ENCODE measurements around the gene DNAL4.

DNAL4 gene

GRCh38 chr22:38733724-38734381 is 60.1 kb downstream of the DNAL4 start:
- H3K27ac ChIP-seq = peak overlapping the region; percentile 79

GRCh38 chr22:38733329-38733723 is 60.6 kb downstream of the DNAL4 start:
- no peaks in the 10 kb centered on the region for H3K27me3 ChIP-seq
- TF ChIP-seq CTCF (IDR thresholded peaks at IDR 0.05) = peak; percentile 68
- H3K9me3 ChIP-seq = no peaks in the 10 kb centered on the region
- H3K27ac ChIP-seq = peak overlapping the region; percentile 79
- H3K4me1 ChIP-seq (ENCODE audit: control insufficient read depth in 1 of 2, insufficient read depth in 1 of 2, low read depth in 1 of 2, low read length in 1 of 2) = peaks cover 11 to 12% of the 10 kb centered on the region in 2 experiments
- H3K4me3 ChIP-seq (ENCODE audit: low read depth in 1 of 2, low read length in 1 of 2) = no peak overlapping the region
- H3K36me3 ChIP-seq = peaks cover 100% of the 10 kb centered on the region

More at GRCh38 chr22:38733724-38734381, 60.1 kb downstream of the DNAL4 start:
- no peaks in the 10 kb centered on the region for H3K27me3 ChIP-seq
- H3K36me3 ChIP-seq = peaks cover 100% of the 10 kb centered on the region
- TF ChIP-seq CTCF (IDR thresholded peaks at IDR 0.05) = no peak
- peaks cover 11 to 12% of the 10 kb centered on the region in 2 experiments for H3K4me1 ChIP-seq (ENCODE audit: control insufficient read depth in 1 of 2, insufficient read depth in 1 of 2, low read depth in 1 of 2, low read length in 1 of 2)
- no peaks in the 10 kb centered on the region for H3K9me3 ChIP-seq
- no peak overlapping the region for H3K4me3 ChIP-seq (ENCODE audit: low read depth in 1 of 2, low read length in 1 of 2)

GRCh38 chr22:38732251-38732815 is 61.6 kb downstream of the DNAL4 start:
- H3K4me1 ChIP-seq (ENCODE audit: control insufficient read depth in 1 of 2, insufficient read depth in 1 of 2, low read depth in 1 of 2, low read length in 1 of 2) = peaks cover 11 to 12% of the 10 kb centered on the region in 2 experiments
- H3K27ac ChIP-seq = peak overlapping the region; percentile 79
- H3K4me3 ChIP-seq (ENCODE audit: low read depth in 1 of 2, low read length in 1 of 2) = no peak overlapping the region
- no peaks in the 10 kb centered on the region for H3K9me3 ChIP-seq
- no peaks in the 10 kb centered on the region for H3K27me3 ChIP-seq
- H3K36me3 ChIP-seq = peaks cover 100% of the 10 kb centered on the region
- no peak for TF ChIP-seq CTCF (IDR thresholded peaks at IDR 0.05)

- no peak overlapping the region for H3K4me3 ChIP-seq (ENCODE audit: low read depth in 1 of 2, low read length in 1 of 2)
- H3K36me3 ChIP-seq = peaks cover 100% of the 10 kb centered on the region
- H3K9me3 ChIP-seq = no peaks in the 10 kb centered on the region
- TF ChIP-seq CTCF (IDR thresholded peaks at IDR 0.05) = no peak
- H3K27ac ChIP-seq = peak overlapping the region; percentile 79
- no peaks in the 10 kb centered on the region for H3K27me3 ChIP-seq
- H3K4me1 ChIP-seq (ENCODE audit: control insufficient read depth in 1 of 2, insufficient read depth in 1 of 2, low read depth in 1 of 2, low read length in 1 of 2) = peaks cover 11 to 12% of the 10 kb centered on the region in 2 experiments
Measured at GRCh38 chr22:38731703-38732161, 62.2 kb downstream of the DNAL4 start.

GRCh38 chr22:38730411-38730871 is 63.5 kb downstream of the DNAL4 start:
- Histone ChIP-seq H3K9me3 (no peaks in the 10 kb centered on the region), H3K4me3 (ENCODE audit: low read depth in 1 of 2, low read length in 1 of 2) (no peak overlapping the region), H3K36me3 (peaks cover 100% of the 10 kb centered on the region), H3K27ac (peak overlapping the region; percentile 79), H3K27me3 (no peaks in the 10 kb centered on the region), H3K4me1 (ENCODE audit: control insufficient read depth in 1 of 2, insufficient read depth in 1 of 2, low read depth in 1 of 2, low read length in 1 of 2) (peaks cover 11 to 12% of the 10 kb centered on the region in 2 experiments)
- TF ChIP-seq CTCF (IDR thresholded peaks at IDR 0.05) = no peak

Data from neutrophil (primary cell).